HepG2 (cell line): ENCODE data around the gene NEDD4. TPM values are rescaled to one million over a fixed set of nuclear protein-coding genes. Genes with fewer than 3 reads are reported as not detected.

Source experiments
- ATAC-seq: fragments of 200-7000 bp; cut with Tn5 transposase; 3 replicates; pipeline ENCODE4 v1.9.1; 2020; ENCODE audit warnings: mild to moderate bottlenecking, moderate library complexity
- BruUV-seq: library from RNA; stranded (reverse); fragments of 400-500 nt; replicated peaks from 2 replicates; lab custom pipeline; 2021; lab: Mats Ljungman, UMichigan
- CTCF ChIA-PET: fragments of 300-600 bp; formaldehyde crosslinking; extraction: SDS; loops from one replicate; lab custom pipeline; 2021; ENCODE audit warnings: low total read pairs, inconsistent platforms, low intra/inter-chr PET ratio; lab: Yijun Ruan, JAX
- POLR2A ChIA-PET: fragments of 350-600 bp; sonication (Branson Sonifier 250); formaldehyde crosslinking; loops from one replicate; lab custom pipeline; 2020; ENCODE audit warnings: antibody characterized with exemption, inconsistent platforms; lab: Yijun Ruan, JAX
- DNase-seq: peaks from one replicate; pipeline ENCODE4 v3.0.0-alpha.2; 2015; ENCODE audit warnings: low spot score
- FAIRE-seq: peaks from 3 replicates; lab custom pipeline; 2011; peaks lifted over from hg19 to GRCh38; lab: Jason Lieb, UNC
- H2AFZ ChIP-seq: one replicate; pipeline ENCODE4 v1.6.1; 2011; ENCODE audit warnings: low read length, inconsistent platforms
- H3K27ac ChIP-seq: fragments of 300-600 bp; 3 replicates; pipeline ENCODE4 v1.8.0; 2011; ENCODE audit warnings: mixed run types, mild to moderate bottlenecking, mixed read lengths, low read length, inconsistent platforms; ENCODE audit not compliant: insufficient read depth; ENCODE audit errors: extremely low read length
- H3K27me3 ChIP-seq, 2 experiments: fragments of 200-600 bp in 1 of 2; 2 replicates in 1 of 2; 3 replicates in 1 of 2; pipeline versions ENCODE4 v1.6.0 to v1.8.0; 2011; ENCODE audit warnings: low read length in 2 of 2, mild to moderate bottlenecking in 2 of 2, moderate library complexity in 2 of 2, inconsistent platforms in 1 of 2; ENCODE audit not compliant: insufficient read depth in 2 of 2, control insufficient read depth in 1 of 2
- H3K36me3 ChIP-seq, 2 experiments: fragments of 200-600 bp in 1 of 2; replicated peaks in 1 of 2; 2 replicates in 1 of 2; 3 replicates in 1 of 2; pipeline versions ENCODE4 v1.5.1 to v1.8.0; 2011; ENCODE audit warnings: low read length in 2 of 2, inconsistent platforms in 1 of 2; ENCODE audit not compliant: insufficient read depth in 2 of 2, control insufficient read depth in 1 of 2
- H3K4me1 ChIP-seq: 2 replicates; pipeline ENCODE4 v1.5.1; 2012; ENCODE audit warnings: low read length, inconsistent platforms; ENCODE audit not compliant: insufficient read depth
- H3K4me2 ChIP-seq: 2 replicates; pipeline ENCODE4 v1.6.0; 2011; ENCODE audit warnings: low read depth, low read length, inconsistent platforms
- H3K4me3 ChIP-seq, 3 experiments: fragments of 200-600 bp in 1 of 3; sonication (generic), shearing (Covaris generic) in 1 of 3; replicated peaks in 1 of 3; 2 replicates each; pipeline ENCODE4 v1.5.1; 2011 to 2016; ENCODE audit warnings: low read length in 3 of 3, inconsistent platforms in 2 of 3, low read depth in 2 of 3, mild to moderate bottlenecking in 2 of 3, control low read depth in 1 of 3, mixed read lengths in 1 of 3; ENCODE audit not compliant: insufficient read depth in 1 of 3
- H3K79me2 ChIP-seq: one replicate; pipeline ENCODE4 v1.6.1; 2011; ENCODE audit warnings: low read length, inconsistent platforms; ENCODE audit not compliant: insufficient read depth
- H3K9ac ChIP-seq: 2 replicates; pipeline ENCODE4 v1.6.0; 2011; ENCODE audit warnings: mild to moderate bottlenecking, low read depth, low read length, inconsistent platforms; ENCODE audit not compliant: insufficient read depth
- H3K9me3 ChIP-seq: 2 replicates; pipeline ENCODE4 v1.5.1; 2012; ENCODE audit warnings: mild to moderate bottlenecking, low read length
- H4K20me1 ChIP-seq: 2 replicates; pipeline ENCODE4 v1.6.0; 2011; ENCODE audit warnings: inconsistent platforms, mild to moderate bottlenecking, low read length, moderate library complexity; ENCODE audit not compliant: insufficient read depth
- ADNP ChIP-seq: sonication (generic); formaldehyde crosslinking; IDR thresholded peaks from 2 replicates; pipeline ENCODE4 v1.4.0; 2020; ENCODE audit warnings: missing genetic modification reagents
- GRHL1 ChIP-seq: sonication (generic); formaldehyde crosslinking; conservative IDR thresholded peaks from 2 replicates; pipeline ENCODE4 v1.8.0; 2022; ENCODE audit warnings: missing genetic modification reagents
- HCFC1 ChIP-seq: fragments of 150-350 bp; IDR thresholded peaks from 2 replicates; pipeline ENCODE4 v1.6.1; 2014; ENCODE audit warnings: low read depth, low read length
- HIC2 ChIP-seq: sonication (generic); formaldehyde crosslinking; IDR thresholded peaks from 2 replicates; pipeline ENCODE4 v1.9.0; 2022; ENCODE audit warnings: low read depth, missing genetic modification reagents
- MNT ChIP-seq: fragments of 450-650 bp; IDR thresholded peaks from 2 replicates; pipeline ENCODE4 v1.6.1; 2016
- ZFP41 ChIP-seq: sonication (generic); formaldehyde crosslinking; IDR thresholded peaks from 2 replicates; pipeline ENCODE4 v1.4.0; 2020; ENCODE audit warnings: mild to moderate bottlenecking, missing genetic modification reagents, borderline replicate concordance
- ZNF615 ChIP-seq: sonication (generic); formaldehyde crosslinking; IDR thresholded peaks from 2 replicates; pipeline ENCODE4 v1.5.0; 2020; ENCODE audit warnings: mild to moderate bottlenecking, missing genetic modification reagents, borderline replicate concordance
- WGBS: methylation state at CpG from one replicate; pipeline ENCODE4 v1.1.6; 2017; ENCODE audit warnings: low lambda C conversion rate; 5-methylcytosine and 5-hydroxymethylcytosine counted together
- in situ Hi-C: cut with HindIII; loops from 2 replicates; pipeline ENCODE4 v1.10.0; 2017; ENCODE audit warnings: low pct_unique_long_range_greater_than_20kb; ENCODE audit not compliant: extremely low pct_ligation_motif_present
- intact Hi-C: fragments of 100-400 bp; cut with micrococcal nuclease; formaldehyde crosslinking; loops from one replicate; pipeline ENCODE4 v1.10.0; 2022; ENCODE audit not compliant: unreplicated experiment
- polyA plus RNA-seq, 8 experiments: library from polyadenylated mRNA; depleted of rRNA in 3 of 8; stranded (reverse) in 7 of 8; unstranded in 1 of 8; fragments of >200 nt; fragmentation: Illumina TruSeq in 4 of 8; extraction: Trizol in 4 of 8; gene quantifications; 2 replicates each; pipeline versions ENCODE4 v1.2.1 to v1.2.3, GENCODE V29; 2011 to 2016; ENCODE audit warnings: low read depth in 4 of 8, missing spikeins in 1 of 8, mixed read lengths in 1 of 8; ENCODE audit not compliant: insufficient read depth in 1 of 8
- total RNA-seq, 5 experiments: library from RNA; depleted of rRNA; stranded (reverse); fragments of >200 nt; fragmentation: Illumina TruSeq; extraction: Trizol; gene quantifications; 2 replicates each; pipeline ENCODE4 v1.2.3, GENCODE V29; 2016; ENCODE audit warnings: low read depth in 1 of 5

NEDD4 gene
- total and polyA plus RNA-seq, 2 of the 13 experiments (the other 11 are each of a cell fraction or from before 2014, with no cell fraction given): 10.4 to 13.0 TPM

GRCh38 chr15:55853134-55853533 lies 140.3 kb downstream of the NEDD4 start:
- H3K79me2 ChIP-seq: no peaks in the 10 kb centered on the region
- peaks cover 0 to 12% of the 10 kb centered on the region in 2 experiments; a peak in 3 of 5 replicates for H3K36me3 ChIP-seq
- no TSS peak for BruUV-seq
- H2AFZ ChIP-seq: no peak overlapping the region
- H3K9me3 ChIP-seq: no peaks in the 10 kb centered on the region
- H3K27me3 ChIP-seq: no peaks in the 10 kb centered on the region
- no peak for TF ChIP-seq ZNF615 (CRISPR knock-in tag)
- no peak for TF ChIP-seq HIC2 (CRISPR knock-in tag)
- no peak for TF ChIP-seq GRHL1 (CRISPR knock-in tag)
- no peak for TF ChIP-seq MNT
- TF ChIP-seq ZFP41 (CRISPR knock-in tag): no peak
- no peak for TF ChIP-seq ADNP (CRISPR knock-in tag)
- no peak for TF ChIP-seq HCFC1
- no peak for FAIRE-seq
- H3K9ac ChIP-seq: no peak overlapping the region
- H3K4me1 ChIP-seq: no peaks in the 10 kb centered on the region
- no peak for ATAC-seq
- WGBS: 92% methylated on average over 4 of the region's 4 CpGs
- no peak overlapping the region for H3K4me3 ChIP-seq
- no peak for DNase-seq
- in situ Hi-C loops: no loop called here
- intact Hi-C loops: no loop called here
- no peak overlapping the region for H3K4me2 ChIP-seq
- ChIA-PET POLR2A (no interaction called here), CTCF (no interaction called here)
- no peak overlapping the region for H3K27ac ChIP-seq
- H4K20me1 ChIP-seq: no peaks in the 10 kb centered on the region
